ENCODE results near the gene ABCA2. TPM values are rescaled to one million over a fixed set of nuclear protein-coding genes. Genes with fewer than 3 reads are reported as not detected.

ABCA2 gene
- total and polyA plus RNA-seq, 12 donors, result 16.0 to 46.7 (median 28.1) TPM

GRCh38 chr9:137049544-137050449 is 21.8 kb upstream of the ABCA2 start:
- no peak overlapping the region for H3K4me3 ChIP-seq
- H3K27me3 ChIP-seq, result peaks cover 6 to 98% (median 65%) of the 10 kb centered on the region in 7 donors
- H3K36me3 ChIP-seq, result no peaks in the 10 kb centered on the region
- no peaks in the 10 kb centered on the region for H3K9me3 ChIP-seq
- intact Hi-C loops (cut with DNase I), result loop anchor here in 1 of 10 donors (2.0 kb wide), 1 partner anchor 17 kb away; no protein-coding TSS in a partner anchor
- WGBS, 2 donors, result 54% methylated on average over 36 to 38 of the region's 38 CpGs
- peak in 1 of 2 donors; percentile 62 for DNase-seq
- H3K27ac ChIP-seq, result no peak overlapping the region
- ATAC-seq, result peak in 4 of 8 donors; percentile 24 to 36 (median 26)
- peaks cover 23 to 46% (median 41%) of the 10 kb centered on the region in 9 donors for H3K4me1 ChIP-seq
- TF ChIP-seq, protein P1, sequence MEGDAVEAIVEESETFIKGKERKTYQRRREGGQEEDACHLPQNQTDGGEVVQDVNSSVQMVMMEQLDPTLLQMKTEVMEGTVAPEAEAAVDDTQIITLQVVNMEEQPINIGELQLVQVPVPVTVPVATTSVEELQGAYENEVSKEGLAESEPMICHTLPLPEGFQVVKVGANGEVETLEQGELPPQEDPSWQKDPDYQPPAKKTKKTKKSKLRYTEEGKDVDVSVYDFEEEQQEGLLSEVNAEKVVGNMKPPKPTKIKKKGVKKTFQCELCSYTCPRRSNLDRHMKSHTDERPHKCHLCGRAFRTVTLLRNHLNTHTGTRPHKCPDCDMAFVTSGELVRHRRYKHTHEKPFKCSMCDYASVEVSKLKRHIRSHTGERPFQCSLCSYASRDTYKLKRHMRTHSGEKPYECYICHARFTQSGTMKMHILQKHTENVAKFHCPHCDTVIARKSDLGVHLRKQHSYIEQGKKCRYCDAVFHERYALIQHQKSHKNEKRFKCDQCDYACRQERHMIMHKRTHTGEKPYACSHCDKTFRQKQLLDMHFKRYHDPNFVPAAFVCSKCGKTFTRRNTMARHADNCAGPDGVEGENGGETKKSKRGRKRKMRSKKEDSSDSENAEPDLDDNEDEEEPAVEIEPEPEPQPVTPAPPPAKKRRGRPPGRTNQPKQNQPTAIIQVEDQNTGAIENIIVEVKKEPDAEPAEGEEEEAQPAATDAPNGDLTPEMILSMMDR (IDR thresholded peaks at IDR 0.05), result peak; percentile 29 to 64 (median 53)

DNA sequence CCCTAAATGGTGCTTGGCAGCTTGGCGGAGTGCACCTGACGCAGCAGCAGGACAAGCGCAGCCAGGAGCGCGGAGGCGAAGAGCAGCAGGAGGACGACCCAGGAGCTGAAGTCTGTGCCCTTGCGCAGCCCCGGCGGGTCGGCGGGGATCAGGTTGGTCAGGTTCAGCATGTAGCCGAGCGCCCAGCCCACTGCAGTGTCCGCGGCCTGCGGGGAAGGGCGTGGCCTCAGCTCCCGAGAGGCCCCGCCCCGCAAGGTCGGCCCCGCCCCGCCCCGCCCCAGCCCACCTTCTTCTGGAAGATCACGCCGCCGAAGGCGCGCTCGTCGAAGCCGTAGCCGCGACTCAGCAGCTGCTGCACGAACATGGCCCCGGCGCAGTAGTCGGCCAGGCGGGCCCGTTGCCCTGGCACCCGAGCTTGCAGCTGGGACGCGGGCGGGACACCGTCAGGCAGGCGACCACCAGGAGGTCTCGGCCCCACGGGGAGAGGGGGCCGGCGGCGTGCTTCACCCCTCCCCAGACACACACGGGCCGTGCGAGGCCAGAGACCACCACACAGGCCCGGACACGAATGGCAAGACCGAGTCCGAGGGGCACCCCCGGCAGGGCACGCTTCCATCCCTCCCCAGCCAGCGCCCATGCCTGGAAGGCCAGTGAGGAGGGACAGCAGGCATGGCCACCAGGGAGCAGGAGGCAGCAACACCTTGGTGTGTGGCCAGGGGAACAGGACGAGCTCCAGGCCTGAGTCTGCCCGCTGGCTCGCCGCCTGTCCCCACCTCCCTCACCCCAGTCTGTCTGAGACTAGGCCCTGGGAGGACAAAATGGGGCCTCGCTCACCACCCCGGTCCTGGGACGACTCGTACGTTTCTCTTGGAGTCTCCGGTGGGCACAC is 20.9 kb upstream of the ABCA2 start:
- no peaks in the 10 kb centered on the region for H3K9me3 ChIP-seq
- H3K27me3 ChIP-seq, result peaks cover 6 to 98% (median 61%) of the 10 kb centered on the region in 7 donors
- H3K4me1 ChIP-seq, result peaks cover 23 to 46% (median 42%) of the 10 kb centered on the region in 9 donors
- WGBS, 2 donors, result 41 to 43% methylated on average over 68 to 72 of the region's 72 CpGs
- ATAC-seq (no peak), DNase-seq (no peak)
- H3K4me3 ChIP-seq, result no peak overlapping the region
- intact Hi-C loops (cut with DNase I), result loop anchor here in 1 of 10 donors (2.0 kb wide), 1 partner anchor 18 kb away; no protein-coding TSS in a partner anchor
- no peak overlapping the region for H3K27ac ChIP-seq
- TF ChIP-seq, protein P1 (IDR thresholded peaks at IDR 0.05), result no peak
- H3K36me3 ChIP-seq, result no peaks in the 10 kb centered on the region

GRCh38 chr9:137046088-137046787 is 18.2 kb upstream of the ABCA2 start, which contains the start of gene NPDC1:
NPDC1 (minus strand) TSS chr9:137046177; CDS start chr9:137045989, 188 bp downstream.
- peaks cover 25 to 57% (median 40%) of the 10 kb centered on the region in 9 donors for H3K4me1 ChIP-seq
- no peaks in the 10 kb centered on the region for H3K9me3 ChIP-seq
- peaks cover 0 to 76% (median 36%) of the 10 kb centered on the region in 7 donors for H3K27me3 ChIP-seq
- H3K4me3 ChIP-seq, result peak within 1 kb of the TSS; percentile 45 to 80 (median 68)
- H3K36me3 ChIP-seq, result peaks cover 0 to 15% (median 0%) of the 10 kb centered on the region in 9 donors
- peak; percentile 82 to 83 for DNase-seq
- peak within 1 kb of the TSS; percentile 78 to 92 (median 88) for H3K27ac ChIP-seq
- TF ChIP-seq, protein P1 (IDR thresholded peaks at IDR 0.05), result peak; percentile 78 to 94 (median 92)
- 0% methylated on average over 55 of the region's 57 CpGs for WGBS, 2 donors
- peak; percentile 58 to 77 (median 66) for ATAC-seq
- intact Hi-C loops (cut with DNase I), result loop anchor here in 6 of 10 donors (1.0 to 2.0 kb wide), 4 partner anchors 18 to 24 kb away; partner anchors contain the start of gene SAPCD2 (in 1 of the 6)
